Endothelial cell of umbilical vein (primary cell): ENCODE measurements around the gene TLN1.

Experiments
- CTCF ChIP-seq, 2 donors: IDR thresholded peaks; 1 replicate in 1 of 2; 2 replicates in 1 of 2; pipeline ENCODE4 v1.5.1; 2011; ENCODE audit warnings: low read length in 2 of 2, mild to moderate bottlenecking in 2 of 2, moderate library complexity in 2 of 2, control low read depth in 1 of 2, inconsistent platforms in 1 of 2, low read depth in 1 of 2; ENCODE audit not compliant: insufficient read depth in 1 of 2; ENCODE audit errors: extremely low read depth in 1 of 2
- EZH2 ChIP-seq: IDR thresholded peaks from 2 replicates; pipeline ENCODE4 v1.6.1; 2012; ENCODE audit warnings: borderline replicate concordance, low read depth, mild to moderate bottlenecking, moderate library complexity, low read length, inconsistent platforms; ENCODE audit not compliant: severe bottlenecking
- GATA2 ChIP-seq: IDR thresholded peaks from 2 replicates; pipeline ENCODE4 v1.7.0; 2011; ENCODE audit warnings: low read depth, mild to moderate bottlenecking, moderate library complexity, mixed read lengths, low read length; ENCODE audit not compliant: insufficient read length, insufficient read depth
- MYC ChIP-seq: IDR thresholded peaks from one replicate; pipeline ENCODE4 v1.6.1; 2011; ENCODE audit warnings: mild to moderate bottlenecking, low read depth, low read length
- POLR2A ChIP-seq: IDR thresholded peaks from 2 replicates; pipeline ENCODE4 v1.6.1; 2012; ENCODE audit warnings: low read depth, mild to moderate bottlenecking, control low read depth, low read length

- TF ChIP-seq POLR2A (no peak), CTCF (IDR thresholded peaks at IDR 0.05; ENCODE audit: extremely low read depth in 1 of 2, insufficient read depth in 1 of 2, low read depth in 1 of 2, low read length in 2 of 2) (no peak), EZH2 (no peak), MYC (no peak), GATA2 (no peak)
These were observed 39.1 kb upstream of the TLN1 start for GRCh38 chr9:35771075-35771433.
